NOMO-1 treated with dmso at 0.1 percent for 144 hours (cell line): Measurements from ENCODE around the gene MLLT1.

ENCODE experiments used
- DNase-seq: peaks from one replicate; lab custom pipeline; 2025; ENCODE audit not compliant: unreplicated experiment; lab: John Stamatoyannopoulos, UW

MLLT1 gene

DNA sequence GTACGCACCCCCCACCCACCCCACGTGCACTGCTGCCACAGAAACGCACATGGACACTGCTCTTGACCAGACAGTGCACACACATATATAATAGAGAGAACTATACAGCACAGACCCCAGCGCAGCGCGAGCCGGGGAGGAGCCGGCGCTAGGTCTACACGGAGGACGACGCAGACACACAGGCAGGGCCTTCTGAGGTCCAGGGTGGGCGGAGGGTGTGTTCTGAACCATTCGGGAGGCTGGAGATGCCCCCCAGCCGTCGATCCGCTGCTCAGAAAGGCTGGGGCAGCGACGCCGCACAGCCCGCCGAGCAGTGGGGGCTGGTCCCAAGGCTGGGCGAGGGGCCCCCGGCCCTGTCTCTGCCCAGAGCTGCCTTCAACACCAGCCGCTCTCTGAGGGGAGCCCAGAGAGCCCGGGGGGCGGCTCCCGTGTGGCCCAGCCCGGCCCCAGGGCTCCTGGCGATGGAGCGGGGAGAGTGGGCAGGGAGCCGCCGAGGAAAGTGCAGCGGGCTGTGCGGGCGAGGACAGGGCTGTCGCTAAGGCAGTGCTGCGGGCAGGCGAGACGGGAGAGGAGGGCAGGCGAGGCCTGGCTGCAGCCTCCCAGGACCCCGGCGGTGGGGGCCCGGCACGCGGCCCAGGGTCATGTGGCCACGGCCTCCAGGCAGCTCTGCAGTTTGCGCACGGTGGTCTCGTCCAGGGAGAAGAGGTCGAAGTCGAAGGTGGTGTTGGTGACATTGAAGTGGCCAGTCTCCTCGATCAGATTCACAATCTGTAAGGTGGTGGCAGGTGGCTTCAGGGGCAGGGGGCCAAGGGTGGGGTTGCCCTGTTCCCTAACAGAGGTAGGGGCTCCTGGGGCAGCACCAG lies 67.1 kb downstream of the MLLT1 start:
- DNase-seq: no peak

DNA sequence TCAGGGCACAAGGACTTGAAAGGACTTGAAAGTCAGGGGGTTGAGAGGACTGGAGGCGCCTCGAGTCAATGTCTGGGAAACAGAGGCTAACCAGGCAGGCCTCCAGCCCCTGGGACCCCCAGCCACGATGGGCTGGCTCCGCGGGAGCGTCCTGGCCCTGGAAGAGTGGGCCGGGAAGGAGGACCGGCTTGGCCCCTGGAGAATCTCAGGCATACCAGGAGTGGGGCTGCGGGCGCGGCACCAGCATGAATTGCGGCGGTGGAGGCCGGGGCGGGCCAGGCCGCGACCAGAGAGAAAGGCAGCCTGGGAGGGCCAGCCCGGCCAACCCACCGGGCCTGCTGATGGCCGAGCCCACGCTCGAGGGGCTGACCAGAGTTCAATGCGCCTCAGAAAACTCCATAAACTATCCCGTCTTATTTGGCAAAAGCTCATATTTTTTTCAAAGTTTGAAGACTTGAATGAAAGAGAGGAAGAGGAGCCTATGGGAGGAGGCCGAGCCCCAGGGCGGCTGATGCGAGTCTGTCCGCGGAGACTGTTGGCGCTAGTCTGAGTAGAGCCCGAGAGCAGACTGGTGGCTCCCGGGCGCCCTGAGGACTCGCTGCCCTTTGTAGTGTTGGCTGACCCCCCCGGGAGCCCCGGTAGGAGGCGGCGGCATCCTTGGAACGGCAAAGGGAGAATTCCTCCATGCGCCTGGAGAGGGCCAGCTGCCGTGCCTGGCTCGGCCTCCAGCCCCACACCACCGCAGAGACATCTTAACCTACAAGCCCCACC lies 68.0 kb downstream of the MLLT1 start:
- DNase-seq: no peak

DNA sequence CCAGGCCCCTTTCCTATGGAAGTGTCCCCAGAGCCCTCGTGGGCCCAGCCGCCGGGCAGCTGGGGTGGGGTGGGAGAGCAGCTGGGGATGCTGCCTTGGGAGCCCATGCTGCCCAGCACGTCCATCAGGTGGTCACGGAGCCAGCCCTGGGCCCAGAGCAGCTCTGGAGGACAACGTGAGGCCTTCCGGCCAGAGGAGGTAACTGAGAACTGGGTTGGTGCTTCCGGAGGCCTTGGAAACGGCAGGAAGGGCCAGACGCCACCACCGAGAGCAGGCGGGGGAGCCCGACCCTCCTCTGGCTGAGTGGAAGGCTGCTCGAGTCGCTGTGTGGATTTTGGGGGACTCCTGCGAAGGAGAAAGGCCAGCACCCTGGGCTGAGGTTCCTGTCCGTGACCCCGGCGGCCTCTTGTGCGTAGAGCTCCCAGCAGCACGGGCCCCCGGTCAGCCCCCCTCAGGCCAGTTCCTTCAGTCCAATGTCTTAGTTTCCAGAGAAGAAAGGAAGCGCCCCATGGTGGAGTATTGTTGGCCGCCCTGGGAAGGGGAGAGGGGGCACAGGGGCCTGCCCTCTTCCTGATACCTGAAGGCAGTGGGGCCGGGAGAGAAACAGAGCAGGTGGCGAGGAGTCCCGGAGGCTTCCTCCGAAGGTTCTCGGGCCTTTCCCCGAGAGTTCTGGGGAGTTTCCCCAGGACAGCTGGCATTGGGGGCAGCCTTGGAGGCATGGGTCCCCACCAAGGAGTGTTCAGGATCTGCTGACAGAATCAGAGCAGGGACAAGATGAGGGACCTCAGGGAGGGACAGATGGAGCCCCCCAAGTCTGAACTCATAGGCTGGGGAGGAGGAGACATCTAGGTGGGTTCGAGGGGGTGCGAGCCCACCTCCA lies 68.8 kb downstream of the MLLT1 start:
- DNase-seq: no peak

DNA sequence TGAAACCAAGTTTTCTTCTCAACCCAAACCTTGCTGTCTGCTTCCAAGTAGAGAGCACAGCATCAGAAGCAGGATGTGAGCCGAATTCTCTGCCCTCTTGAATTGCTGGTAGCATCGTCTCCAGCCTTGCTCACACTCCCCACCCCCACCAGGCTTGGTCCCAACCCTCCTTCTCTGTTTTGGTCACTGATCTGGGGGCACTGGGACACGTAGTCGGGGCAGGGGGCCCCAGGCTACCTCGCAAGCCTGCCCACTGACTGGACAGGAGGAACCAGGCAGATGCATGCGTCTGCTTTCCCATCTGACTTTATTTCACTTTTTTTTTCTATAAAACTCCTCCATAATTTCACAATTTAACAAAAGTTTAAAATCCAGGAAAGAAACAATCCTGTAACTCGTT lies 69.7 kb downstream of the MLLT1 start:
- DNase-seq: no peak

GRCh38 chr19:6209680-6210079 lies 70.1 kb downstream of the MLLT1 start:
- no peak for DNase-seq

GRCh38 chr19:6209233-6209632 lies 70.5 kb downstream of the MLLT1 start:
- no peak for DNase-seq

- DNase-seq: no peak
Observed at GRCh38 chr19:6204866-6205723, 74.7 kb downstream of the MLLT1 start.

GRCh38 chr19:6204212-6204611 lies 75.6 kb downstream of the MLLT1 start:
- DNase-seq: no peak

DNA sequence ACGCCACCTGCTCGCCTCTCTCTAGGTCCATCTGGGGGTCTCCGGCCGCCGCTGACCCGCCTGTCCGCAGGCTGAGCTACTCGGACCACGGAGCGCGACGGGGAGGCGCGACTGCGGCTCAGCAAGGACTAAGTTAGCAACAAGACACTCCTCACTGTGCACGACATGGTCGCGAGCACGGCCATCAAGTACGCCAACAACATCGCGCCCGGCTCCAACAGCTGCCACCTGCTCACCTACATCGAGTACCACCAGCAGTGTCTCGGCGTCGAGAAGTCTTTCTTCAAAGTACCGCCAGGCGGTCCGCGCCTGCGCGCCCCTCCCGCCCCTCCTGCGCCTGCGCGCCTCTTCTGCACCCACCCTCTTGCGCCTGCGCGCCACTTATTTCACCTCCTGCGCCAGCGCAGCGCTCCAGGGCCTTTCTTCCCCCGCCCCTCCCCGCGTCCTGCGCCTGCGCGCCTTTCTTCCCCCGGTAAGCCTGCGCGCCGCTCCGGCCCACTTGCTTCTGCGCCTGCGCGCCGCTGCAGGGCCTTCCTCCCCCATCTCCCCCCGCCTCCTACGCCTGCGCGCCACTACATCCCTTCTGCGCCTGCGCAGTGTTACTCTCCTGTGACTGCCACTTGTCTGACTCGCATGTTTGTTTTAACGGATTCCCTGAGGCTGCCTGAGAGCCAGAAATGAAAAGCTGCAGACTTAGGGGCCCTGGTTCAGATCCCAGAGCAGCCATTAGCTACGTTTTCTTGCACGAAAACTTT lies 80.4 kb downstream of the MLLT1 start:
- peak; percentile 98 for DNase-seq

GRCh38 chr19:6198896-6199239 lies 80.9 kb downstream of the MLLT1 start:
- no peak for DNase-seq

DNA sequence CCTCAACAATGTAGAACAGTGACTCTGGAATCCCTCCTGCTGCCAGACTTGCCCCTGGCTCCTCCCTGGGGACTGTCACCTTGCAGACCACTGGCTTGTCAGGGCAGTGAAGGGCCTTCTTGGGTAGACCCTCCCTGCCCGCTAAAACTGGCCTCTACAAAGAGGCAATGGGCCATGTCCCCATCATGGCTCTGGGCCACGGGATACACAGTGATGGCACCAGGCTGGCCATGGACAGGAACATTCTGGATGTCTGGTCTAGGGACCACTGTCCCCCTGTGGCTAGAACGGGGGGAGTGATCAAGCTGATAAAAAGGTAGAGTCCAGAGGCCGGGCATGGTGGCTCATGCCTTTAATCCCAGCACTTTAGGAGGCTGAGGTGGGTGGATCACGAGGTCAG lies 83.4 kb downstream of the MLLT1 start:
- DNase-seq: no peak

DNA sequence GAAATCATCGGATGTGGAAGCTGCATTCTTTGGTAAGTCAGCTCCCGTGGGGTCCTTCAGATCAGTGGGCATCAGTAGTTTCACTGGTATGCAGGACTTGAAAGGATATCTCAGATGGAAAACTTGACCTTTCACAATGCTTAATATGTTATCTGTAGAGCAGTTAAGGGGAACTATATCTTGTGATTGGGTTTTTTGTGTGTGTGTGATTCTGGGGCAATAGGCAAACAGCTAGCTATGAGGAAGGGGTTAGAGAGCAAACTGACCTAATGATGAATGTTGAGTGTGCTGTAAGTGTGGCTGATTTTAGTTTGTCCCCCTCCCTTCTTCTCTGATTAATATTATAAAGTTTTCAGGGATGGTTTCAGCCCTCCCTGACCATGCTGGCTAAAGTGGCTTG lies 91.0 kb downstream of the MLLT1 start:
- DNase-seq: no peak

- no peak for DNase-seq
Observed at GRCh38 chr19:6187374-6187773, 92.4 kb downstream of the MLLT1 start.

- no peak for DNase-seq
Observed at GRCh38 chr19:6185835-6186834, 93.6 kb downstream of the MLLT1 start.

DNA sequence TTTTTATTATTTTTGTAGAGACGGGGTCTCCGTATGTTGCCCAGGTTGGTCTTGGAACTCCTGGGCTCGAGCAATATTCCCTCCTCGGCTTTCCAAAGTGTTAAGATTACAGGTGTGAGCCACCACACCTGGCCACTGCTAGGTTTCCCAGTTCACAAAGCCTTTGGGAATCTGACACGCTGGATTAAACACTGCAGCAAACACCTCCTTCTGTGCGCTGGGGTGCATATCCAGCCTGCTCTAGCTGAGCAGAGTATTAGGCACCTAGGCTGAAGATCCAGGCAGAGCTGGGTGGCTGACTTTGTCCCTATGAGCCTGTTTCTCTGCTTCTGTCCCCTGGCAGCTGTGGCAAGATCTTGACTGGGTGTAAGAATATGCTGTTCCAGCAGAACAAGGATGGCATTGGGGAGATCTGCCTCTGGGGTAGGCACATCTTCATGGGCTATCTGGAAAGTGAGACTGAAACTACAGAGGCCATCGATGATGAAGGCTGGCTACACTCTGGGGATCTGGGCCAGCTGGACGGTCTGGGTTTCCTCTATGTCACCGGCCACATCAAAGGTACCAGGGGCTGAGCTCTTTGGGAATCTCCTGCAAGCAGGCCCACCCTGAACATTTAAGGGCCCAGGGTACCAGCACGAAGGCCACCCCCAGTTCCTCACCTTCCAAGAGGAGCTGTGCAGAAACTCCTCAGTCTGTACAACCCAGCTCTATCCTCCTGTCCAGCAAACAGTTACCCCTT lies 94.5 kb downstream of the MLLT1 start:
- no peak for DNase-seq

- no peak for DNase-seq
Observed at GRCh38 chr19:6181119-6181518, 98.7 kb downstream of the MLLT1 start.

GRCh38 chr19:6173190-6173589 lies 106.6 kb downstream of the MLLT1 start:
- DNase-seq: no peak
